ENCODE data around the gene CBLN1.

DNA sequence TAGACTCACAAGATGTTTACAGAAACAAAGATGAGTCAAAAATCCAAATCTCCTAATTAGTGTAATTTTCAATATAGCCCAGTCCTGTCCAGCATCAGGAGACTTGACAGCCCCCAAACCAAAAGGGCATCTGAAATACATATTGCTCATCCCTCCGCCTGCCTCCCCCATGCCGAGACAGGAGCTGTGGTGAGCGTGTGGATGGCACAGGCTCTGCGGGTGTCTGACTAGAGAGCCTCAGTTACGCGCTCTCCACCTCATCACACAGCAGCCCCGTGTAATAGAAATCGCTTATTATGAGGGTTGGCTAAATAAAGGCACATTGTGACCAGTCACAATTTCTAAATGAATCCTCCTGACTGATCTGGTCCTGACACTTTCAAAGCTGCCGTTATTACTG, 43.1 kb upstream of the CBLN1 start:
- TF ChIP-seq, protein P1, sequence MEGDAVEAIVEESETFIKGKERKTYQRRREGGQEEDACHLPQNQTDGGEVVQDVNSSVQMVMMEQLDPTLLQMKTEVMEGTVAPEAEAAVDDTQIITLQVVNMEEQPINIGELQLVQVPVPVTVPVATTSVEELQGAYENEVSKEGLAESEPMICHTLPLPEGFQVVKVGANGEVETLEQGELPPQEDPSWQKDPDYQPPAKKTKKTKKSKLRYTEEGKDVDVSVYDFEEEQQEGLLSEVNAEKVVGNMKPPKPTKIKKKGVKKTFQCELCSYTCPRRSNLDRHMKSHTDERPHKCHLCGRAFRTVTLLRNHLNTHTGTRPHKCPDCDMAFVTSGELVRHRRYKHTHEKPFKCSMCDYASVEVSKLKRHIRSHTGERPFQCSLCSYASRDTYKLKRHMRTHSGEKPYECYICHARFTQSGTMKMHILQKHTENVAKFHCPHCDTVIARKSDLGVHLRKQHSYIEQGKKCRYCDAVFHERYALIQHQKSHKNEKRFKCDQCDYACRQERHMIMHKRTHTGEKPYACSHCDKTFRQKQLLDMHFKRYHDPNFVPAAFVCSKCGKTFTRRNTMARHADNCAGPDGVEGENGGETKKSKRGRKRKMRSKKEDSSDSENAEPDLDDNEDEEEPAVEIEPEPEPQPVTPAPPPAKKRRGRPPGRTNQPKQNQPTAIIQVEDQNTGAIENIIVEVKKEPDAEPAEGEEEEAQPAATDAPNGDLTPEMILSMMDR (conservative IDR thresholded peaks at IDR 0.05 in 1 of 2, IDR thresholded peaks at IDR 0.05 in 1 of 2; ENCODE audit: low read depth in 1 of 2, low read length in 2 of 2) = no peak
- no peak for TF ChIP-seq EZH2 (IDR thresholded peaks at IDR 0.05; ENCODE audit: low read length, missing control alignments)

Measured in fibroblast of lung (primary cell).